GM18907 (cell line): ENCODE data around the gene NACC2.

ENCODE experiments used
- ATAC-seq: cut with Tn5 transposase; IDR thresholded peaks from one replicate; pipeline ENCODE4 v1.9.1; 2021; ENCODE audit warnings: mild to moderate bottlenecking, moderate library complexity; ENCODE audit not compliant: unreplicated experiment

Gene NACC2

GRCh38 chr9:135985889-135986288 is 109.2 kb downstream of the NACC2 start:
- no peak for ATAC-seq

- no peak for ATAC-seq
Observed at GRCh38 chr9:135985459-135985774, 109.7 kb downstream of the NACC2 start.

GRCh38 chr9:135984072-135984710 is 110.9 kb downstream of the NACC2 start:
- no peak for ATAC-seq

- no peak for ATAC-seq
Observed at GRCh38 chr9:135983208-135984071, 111.6 kb downstream of the NACC2 start.

- ATAC-seq: no peak
Observed at GRCh38 chr9:135982499-135983207, 112.4 kb downstream of the NACC2 start.

GRCh38 chr9:135980926-135981630 is 114.0 kb downstream of the NACC2 start:
- no peak for ATAC-seq

GRCh38 chr9:135979547-135980166 is 115.4 kb downstream of the NACC2 start:
- no peak for ATAC-seq

GRCh38 chr9:135978642-135979546 is 116.2 kb downstream of the NACC2 start:
- ATAC-seq: no peak

GRCh38 chr9:135976944-135977343 is 118.1 kb downstream of the NACC2 start:
- ATAC-seq: no peak

GRCh38 chr9:135976531-135976930 is 118.6 kb downstream of the NACC2 start:
- no peak for ATAC-seq

GRCh38 chr9:135975834-135976233 is 119.3 kb downstream of the NACC2 start:
- ATAC-seq: no peak

- no peak for ATAC-seq
Observed at GRCh38 chr9:135974220-135974573, 120.9 kb downstream of the NACC2 start.

GRCh38 chr9:135973277-135974219 is 121.5 kb downstream of the NACC2 start:
- no peak for ATAC-seq

- ATAC-seq: no peak
Observed at GRCh38 chr9:135971892-135972291, 123.2 kb downstream of the NACC2 start.

GRCh38 chr9:135971111-135971766 is 123.8 kb downstream of the NACC2 start:
- no peak for ATAC-seq

- no peak for ATAC-seq
Observed at GRCh38 chr9:135970128-135970815, 124.8 kb downstream of the NACC2 start.

GRCh38 chr9:135969064-135969683 is 125.9 kb downstream of the NACC2 start:
- no peak for ATAC-seq
